ENCODE measurements around the gene TTYH1.

Gene TTYH1

GRCh38 chr19:54424660-54425381, 9.6 kb downstream of the TTYH1 start:
- no peak for DNase-seq

- no peak for DNase-seq
Observed at GRCh38 chr19:54425382-54425723, 10.1 kb downstream of the TTYH1 start.

GRCh38 chr19:54426291-54426931, 11.1 kb downstream of the TTYH1 start:
- no peak for DNase-seq

GRCh38 chr19:54427586-54427985, 12.3 kb downstream of the TTYH1 start:
- DNase-seq, result no peak

GRCh38 chr19:54428323-54429175, 13.3 kb downstream of the TTYH1 start:
- DNase-seq, result no peak

GRCh38 chr19:54429176-54429495, 13.9 kb downstream of the TTYH1 start:
- DNase-seq, result no peak

- DNase-seq, result no peak
Observed at GRCh38 chr19:54429545-54430227, 14.4 kb downstream of the TTYH1 start.

GRCh38 chr19:54430306-54431254, 15.3 kb downstream of the TTYH1 start:
- DNase-seq, result no peak

GRCh38 chr19:54431255-54431838, 16.1 kb downstream of the TTYH1 start:
- DNase-seq, result no peak

- DNase-seq, result no peak
Observed at GRCh38 chr19:54432144-54432738, 17.0 kb downstream of the TTYH1 start.

GRCh38 chr19:54433697-54434096, 18.4 kb downstream of the TTYH1 start:
- no peak for DNase-seq

- DNase-seq, result no peak
Observed at GRCh38 chr19:54434112-54434872, 19.0 kb downstream of the TTYH1 start.

- no peak for DNase-seq
Observed at GRCh38 chr19:54434873-54435214, 19.6 kb downstream of the TTYH1 start.

GRCh38 chr19:54435551-54436016, 20.3 kb downstream of the TTYH1 start:
- no peak for DNase-seq

GRCh38 chr19:54436031-54436523, 20.8 kb downstream of the TTYH1 start:
- no peak for DNase-seq

GRCh38 chr19:54436628-54437252, 21.5 kb downstream of the TTYH1 start:
- DNase-seq, result no peak

- no peak for DNase-seq
Observed at GRCh38 chr19:54439174-54439851, 24.0 kb downstream of the TTYH1 start.

GRCh38 chr19:54440641-54441040, 25.4 kb downstream of the TTYH1 start:
- no peak for DNase-seq

- no peak for DNase-seq
Observed at GRCh38 chr19:54444737-54445136, 29.5 kb downstream of the TTYH1 start.

All from NCI-H1930 (cell line).